Hematopoietic multipotent progenitor cell treated with erythropoietin and hydrocortisone succinate and interleukin-3 and kit ligand, for 15 days (in vitro differentiated cells): Measurements from ENCODE around the gene HVCN1.
"Not testable (repeated sequence)": the region's sequence is repeated elsewhere in the genome, so short reads cannot be mapped to it uniquely, and the experiment has no call there.

Experiments used
- DNase-seq: peaks from one replicate; pipeline ENCODE4 v3.0.0-alpha.2; 2015; ENCODE audit warnings: low spot score

HVCN1 gene

GRCh38 chr12:110688446-110689280 is at the start of gene HVCN1:
Gene HVCN1, minus strand, starts transcription at chr12:110689115. Its CDS starts 5,870 bp downstream, at chr12:110683245.
- no peak for DNase-seq

- no peak for DNase-seq
Measured at GRCh38 chr12:110737532-110737931, 48.6 kb upstream of the HVCN1 start.

- DNase-seq, result not testable (repeated sequence)
Measured at GRCh38 chr12:110737016-110737415, 48.1 kb upstream of the HVCN1 start.

GRCh38 chr12:110733900-110734299 is 45.0 kb upstream of the HVCN1 start:
- DNase-seq, result no peak

GRCh38 chr12:110733089-110733715 is 44.3 kb upstream of the HVCN1 start:
- DNase-seq, result no peak

GRCh38 chr12:110732572-110732971 is 43.7 kb upstream of the HVCN1 start:
- DNase-seq, result no peak

- DNase-seq, result no peak
Measured at GRCh38 chr12:110731479-110731878, 42.6 kb upstream of the HVCN1 start.

- no peak for DNase-seq
Measured at GRCh38 chr12:110728628-110729027, 39.7 kb upstream of the HVCN1 start.

GRCh38 chr12:110726708-110727369 is 37.9 kb upstream of the HVCN1 start:
- no peak for DNase-seq

GRCh38 chr12:110726028-110726427 is 37.1 kb upstream of the HVCN1 start:
- no peak for DNase-seq

GRCh38 chr12:110725267-110725666 is 36.4 kb upstream of the HVCN1 start:
- DNase-seq, result no peak

GRCh38 chr12:110722892-110723291 is 34.0 kb upstream of the HVCN1 start:
- DNase-seq, result not testable (repeated sequence)

- DNase-seq, result no peak
Measured at GRCh38 chr12:110721570-110721969, 32.7 kb upstream of the HVCN1 start.

GRCh38 chr12:110720516-110720915 is 31.6 kb upstream of the HVCN1 start:
- DNase-seq, result no peak

GRCh38 chr12:110718222-110718908 is 29.4 kb upstream of the HVCN1 start:
- DNase-seq, result no peak

- DNase-seq, result no peak
Measured at GRCh38 chr12:110717037-110717436, 28.1 kb upstream of the HVCN1 start.

- no peak for DNase-seq
Measured at GRCh38 chr12:110708917-110709316, 20.0 kb upstream of the HVCN1 start.

- DNase-seq, result no peak
Measured at GRCh38 chr12:110705309-110705708, 16.4 kb upstream of the HVCN1 start.

- no peak for DNase-seq
Measured at GRCh38 chr12:110704750-110705149, 15.8 kb upstream of the HVCN1 start.

- no peak for DNase-seq
Measured at GRCh38 chr12:110704231-110704630, 15.3 kb upstream of the HVCN1 start.

- no peak for DNase-seq
Measured at GRCh38 chr12:110702081-110702480, 13.2 kb upstream of the HVCN1 start.
